Naive B cell (primary cell): Measurements from ENCODE around the gene TBC1D22A. TPM values are rescaled to one million over a fixed set of nuclear protein-coding genes. Genes with fewer than 3 reads are reported as not detected.

Source experiments
- ATAC-seq, 2 donors: fragments of 150-1000 bp; cut with Tn5 transposase; 2 replicates each; pipeline ENCODE4 v1.10.0; 2021; ENCODE audit warnings: low read depth in 2 of 2, mild to moderate bottlenecking in 2 of 2, moderate library complexity in 2 of 2
- DNase-seq: peaks from one replicate; pipeline ENCODE4 v3.0.0; 2022
- H3K27ac Mint-ChIP-seq, 6 donors: one replicate each; pipeline ENCODE4 v1.8.0; 2020 to 2022; ENCODE audit warnings: mild to moderate bottlenecking in 6 of 6, mixed read lengths in 6 of 6, moderate library complexity in 5 of 6, inconsistent platforms in 2 of 6
- H3K27me3 Mint-ChIP-seq, 3 donors: one replicate each; pipeline ENCODE4 v1.8.0; 2021 to 2022; ENCODE audit warnings: mixed read lengths in 3 of 3, mild to moderate bottlenecking in 1 of 3
- H3K36me3 Mint-ChIP-seq, 2 donors: one replicate each; pipeline ENCODE4 v1.8.0; 2020 to 2022; ENCODE audit warnings: mixed read lengths in 2 of 2, inconsistent platforms in 1 of 2, mild to moderate bottlenecking in 1 of 2
- H3K4me1 Mint-ChIP-seq, 3 donors: one replicate each; pipeline ENCODE4 v1.8.0; 2020 to 2022; ENCODE audit warnings: mixed read lengths in 3 of 3, inconsistent platforms in 1 of 3, mild to moderate bottlenecking in 1 of 3, moderate library complexity in 1 of 3
- H3K4me3 Mint-ChIP-seq, 8 donors: one replicate each; pipeline ENCODE4 v1.8.0; 2020 to 2022; ENCODE audit warnings: mild to moderate bottlenecking in 8 of 8, mixed read lengths in 8 of 8, moderate library complexity in 8 of 8, inconsistent platforms in 2 of 8
- H3K9me3 Mint-ChIP-seq, 7 donors: one replicate each; pipeline ENCODE4 v1.8.0; 2020 to 2022; ENCODE audit warnings: mixed read lengths in 7 of 7, mild to moderate bottlenecking in 5 of 7, inconsistent platforms in 2 of 7, moderate library complexity in 1 of 7
- polyA plus RNA-seq, 6 donors: library from polyadenylated mRNA; unstranded; fragments of 300-500 nt; fragmentation: Illumina TruSeq; gene quantifications; one replicate each; pipeline ENCODE4 v1.2.3, GENCODE V29; 2021; ENCODE audit warnings: low read depth in 6 of 6

Gene TBC1D22A
- polyA plus RNA-seq, 6 donors from 2014 or later: 47.2 to 74.5 (median 62.6) TPM

DNA sequence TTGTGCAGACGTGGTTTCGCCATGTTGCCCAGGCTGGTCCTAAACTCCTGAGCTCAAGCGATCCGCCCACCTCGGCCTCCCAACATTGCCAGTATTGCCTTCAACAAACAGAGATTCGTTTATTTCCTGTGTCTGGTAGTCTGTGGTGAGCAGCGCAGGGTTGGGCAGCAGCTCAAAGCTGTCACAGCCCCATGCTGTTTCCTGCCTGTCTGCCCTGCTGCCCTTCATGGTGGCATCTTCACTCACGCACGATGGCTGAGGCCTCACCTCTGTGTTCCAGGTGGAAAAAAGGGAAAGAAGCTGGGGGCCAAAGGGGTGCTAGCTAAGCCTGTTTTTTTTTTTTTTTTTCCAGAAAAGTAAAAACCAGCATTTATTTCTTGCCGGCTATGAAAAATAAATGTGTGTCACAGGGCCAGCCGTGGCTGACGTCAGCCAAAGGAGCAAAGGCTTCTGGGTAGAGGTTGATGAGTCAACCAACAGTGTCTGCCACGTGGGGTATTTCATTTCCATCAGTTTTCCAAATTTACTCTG is 28.8 kb downstream of the TBC1D22A start:
- peak; percentile 96 to 98 for ATAC-seq
- peaks cover 41 to 59% (median 51%) of the 10 kb centered on the region in 3 donors for H3K4me1 Mint-ChIP-seq
- H3K36me3 Mint-ChIP-seq: no peaks in the 10 kb centered on the region
- no peaks in the 10 kb centered on the region for H3K9me3 Mint-ChIP-seq
- no peaks in the 10 kb centered on the region for H3K27me3 Mint-ChIP-seq
- peak overlapping the region; percentile 92 to 98 (median 97) for H3K27ac Mint-ChIP-seq
- DNase-seq: peak; percentile 69
- H3K4me3 Mint-ChIP-seq: peak overlapping the region; percentile 50 to 87 (median 77)

DNA sequence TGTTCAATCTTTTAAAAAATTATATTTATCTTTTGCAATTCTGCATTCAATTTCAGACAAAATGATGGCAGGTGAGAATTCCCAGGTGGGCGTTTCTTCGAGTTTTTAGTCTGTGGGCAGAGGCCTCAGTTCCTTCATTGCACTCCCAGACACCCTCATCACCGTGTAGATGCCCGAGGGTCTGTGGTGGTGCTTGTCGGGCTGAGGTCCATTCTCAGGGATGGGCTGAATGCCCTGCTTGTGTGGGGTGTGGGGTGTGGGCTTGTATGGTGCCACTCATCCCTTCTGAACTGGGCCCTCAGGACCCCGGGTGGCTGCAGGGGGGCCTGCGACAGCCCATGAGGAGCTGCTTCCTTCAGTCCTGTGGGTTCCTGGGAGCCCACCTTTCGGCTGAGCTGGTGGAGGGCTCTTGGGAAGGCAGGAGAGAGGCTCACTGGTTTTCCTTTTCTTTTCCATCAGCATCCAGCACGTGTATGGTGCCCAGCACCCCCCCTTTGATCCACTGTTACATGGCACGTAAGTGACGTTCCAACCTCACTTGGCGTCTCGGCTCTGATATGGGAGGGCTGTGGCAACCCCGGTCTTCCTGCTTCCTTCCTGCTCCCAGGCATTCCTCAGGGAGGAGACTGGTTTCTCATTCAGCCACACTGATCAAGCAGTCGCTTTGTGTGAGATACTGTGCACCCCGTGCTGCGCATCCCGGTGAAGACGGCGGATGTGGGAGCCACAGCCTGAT is 29.8 kb downstream of the TBC1D22A start:
- peak overlapping the region in 2 of 8 donors; percentile 10 to 69 for H3K4me3 Mint-ChIP-seq
- DNase-seq: no peak
- H3K4me1 Mint-ChIP-seq: peaks cover 35 to 57% (median 44%) of the 10 kb centered on the region in 3 donors
- peak overlapping the region in 5 of 6 donors; percentile 92 to 98 (median 97) for H3K27ac Mint-ChIP-seq
- H3K27me3 Mint-ChIP-seq: no peaks in the 10 kb centered on the region
- H3K9me3 Mint-ChIP-seq: no peaks in the 10 kb centered on the region
- no peak for ATAC-seq
- H3K36me3 Mint-ChIP-seq: no peaks in the 10 kb centered on the region

DNA sequence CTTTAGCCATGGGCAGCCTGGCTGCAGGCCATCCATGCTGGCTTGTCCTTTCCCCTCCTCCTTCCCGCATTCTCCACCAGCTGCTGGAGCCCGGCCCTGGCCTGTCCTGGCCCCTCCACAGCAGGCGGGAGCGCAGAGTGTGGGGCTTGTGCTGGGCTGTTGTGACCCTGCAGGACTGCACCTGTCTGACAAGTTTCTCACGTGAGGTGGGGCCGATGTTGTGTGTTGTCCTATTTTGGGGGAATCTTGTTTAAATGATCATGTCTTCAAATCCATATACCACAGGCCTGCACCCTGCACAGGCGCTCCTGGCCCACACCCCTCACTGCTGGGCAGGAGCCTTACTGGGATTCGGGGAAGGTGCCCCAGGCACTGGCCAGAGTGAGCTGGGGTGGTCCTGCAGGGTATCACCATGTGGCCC is 30.4 kb downstream of the TBC1D22A start:
- Mint-ChIP-seq H3K4me1 (peaks cover 30 to 51% (median 39%) of the 10 kb centered on the region in 3 donors), H3K4me3 (no peak overlapping the region), H3K27me3 (no peaks in the 10 kb centered on the region), H3K36me3 (no peaks in the 10 kb centered on the region), H3K9me3 (no peaks in the 10 kb centered on the region), H3K27ac (peak overlapping the region in 2 of 6 donors; percentile 11 to 92)
- no peak for DNase-seq
- no peak for ATAC-seq

DNA sequence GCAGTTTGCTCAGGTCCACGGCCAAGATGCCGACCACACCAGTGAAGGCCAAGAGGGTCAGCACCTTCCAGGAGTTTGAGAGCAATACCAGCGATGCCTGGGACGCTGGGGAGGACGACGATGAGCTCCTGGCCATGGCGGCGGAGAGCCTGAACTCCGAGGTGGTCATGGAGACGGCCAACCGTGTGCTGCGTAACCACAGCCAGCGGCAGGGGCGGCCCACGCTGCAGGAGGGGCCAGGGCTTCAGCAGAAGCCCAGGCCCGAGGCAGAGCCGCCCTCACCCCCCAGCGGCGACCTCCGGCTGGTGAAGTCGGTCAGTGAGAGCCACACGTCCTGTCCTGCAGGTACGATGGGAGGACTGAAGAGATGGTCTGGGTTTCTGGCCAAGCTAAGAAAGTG is 31.0 kb downstream of the TBC1D22A start:
- Mint-ChIP-seq H3K36me3 (peaks cover 2 to 4% of the 10 kb centered on the region in 2 donors), H3K4me1 (peaks cover 32 to 49% (median 39%) of the 10 kb centered on the region in 3 donors)

DNA sequence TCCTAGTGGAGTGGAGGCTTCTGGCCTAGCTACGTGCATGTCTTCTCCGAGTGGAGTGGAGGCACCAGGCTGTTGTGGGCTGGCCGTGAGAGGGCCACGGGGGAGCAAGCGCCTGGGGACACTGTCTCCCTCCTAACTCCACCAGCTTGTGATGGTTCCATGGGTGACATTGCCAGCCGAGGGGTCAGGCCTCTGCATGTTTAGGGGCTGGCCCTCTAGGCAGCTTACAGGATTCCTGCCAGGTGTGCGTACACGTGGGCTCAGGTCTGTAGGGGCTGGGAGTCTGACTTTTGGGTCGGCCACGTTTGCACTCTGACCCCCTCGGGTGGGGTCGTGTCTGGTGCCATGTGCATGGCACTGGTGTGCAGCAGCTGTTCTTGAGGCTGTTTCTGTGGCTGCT is 31.6 kb downstream of the TBC1D22A start:
- Mint-ChIP-seq H3K36me3 (peaks cover 7 to 10% of the 10 kb centered on the region in 2 donors), H3K4me1 (peaks cover 33 to 49% (median 39%) of the 10 kb centered on the region in 3 donors), H3K9me3 (no peaks in the 10 kb centered on the region), H3K27ac (peak overlapping the region in 1 of 6 donors; percentile 45), H3K4me3 (no peak overlapping the region), H3K27me3 (no peaks in the 10 kb centered on the region)
- DNase-seq (no peak), ATAC-seq (no peak)

More for the DNA sequence above, 31.0 kb downstream of the TBC1D22A start:
- DNase-seq (no peak), ATAC-seq (no peak)
- H3K9me3 Mint-ChIP-seq: no peaks in the 10 kb centered on the region
- H3K4me3 Mint-ChIP-seq: no peak overlapping the region
- H3K27me3 Mint-ChIP-seq: no peaks in the 10 kb centered on the region
- H3K27ac Mint-ChIP-seq: peak overlapping the region in 1 of 6 donors; percentile 92

GRCh38 chr22:46794491-46794890 is 32.0 kb downstream of the TBC1D22A start:
- H3K36me3 Mint-ChIP-seq: peaks cover 11 to 14% of the 10 kb centered on the region in 2 donors
- H3K27me3 Mint-ChIP-seq: no peaks in the 10 kb centered on the region
- DNase-seq (no peak), ATAC-seq (no peak)
- no peak overlapping the region for H3K4me3 Mint-ChIP-seq
- peaks cover 32 to 49% (median 43%) of the 10 kb centered on the region in 3 donors for H3K4me1 Mint-ChIP-seq
- H3K27ac Mint-ChIP-seq: peak overlapping the region in 1 of 6 donors; percentile 45
- no peaks in the 10 kb centered on the region for H3K9me3 Mint-ChIP-seq

DNA sequence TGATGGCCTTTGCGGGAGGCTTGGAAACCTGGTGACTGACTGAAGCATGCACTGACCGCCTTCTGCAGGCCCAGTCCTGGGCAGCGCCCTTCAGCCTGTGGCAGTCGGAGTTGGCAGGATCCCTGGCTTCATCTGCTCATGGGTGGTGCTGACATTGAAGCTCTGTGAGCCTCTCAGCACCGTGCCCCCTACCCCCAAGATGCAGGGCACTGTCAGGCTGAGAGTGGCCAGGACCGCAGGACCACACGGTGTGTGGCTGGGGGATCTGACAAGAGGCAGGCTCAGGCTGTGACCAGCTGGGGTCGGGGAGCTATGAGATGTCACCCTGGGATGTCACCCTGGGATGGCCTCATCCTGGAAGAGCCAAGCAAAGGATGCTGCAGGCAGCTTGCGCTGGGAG is 32.7 kb downstream of the TBC1D22A start:
- Mint-ChIP-seq H3K9me3 (no peaks in the 10 kb centered on the region), H3K27me3 (no peaks in the 10 kb centered on the region), H3K36me3 (peaks cover 12 to 21% of the 10 kb centered on the region in 2 donors), H3K4me1 (peaks cover 32 to 45% (median 45%) of the 10 kb centered on the region in 3 donors), H3K4me3 (no peak overlapping the region), H3K27ac (peak overlapping the region in 1 of 6 donors; percentile 24)
- ATAC-seq (no peak), DNase-seq (no peak)

- no peak overlapping the region for H3K27ac Mint-ChIP-seq
- peaks cover 16 to 29% of the 10 kb centered on the region in 2 donors for H3K36me3 Mint-ChIP-seq
- H3K4me1 Mint-ChIP-seq: peaks cover 29 to 41% (median 40%) of the 10 kb centered on the region in 3 donors
- ATAC-seq (no peak), DNase-seq (no peak)
- no peaks in the 10 kb centered on the region for H3K9me3 Mint-ChIP-seq
- no peak overlapping the region for H3K4me3 Mint-ChIP-seq
- no peaks in the 10 kb centered on the region for H3K27me3 Mint-ChIP-seq
Observed at GRCh38 chr22:46795845-46796565, 33.6 kb downstream of the TBC1D22A start.

DNA sequence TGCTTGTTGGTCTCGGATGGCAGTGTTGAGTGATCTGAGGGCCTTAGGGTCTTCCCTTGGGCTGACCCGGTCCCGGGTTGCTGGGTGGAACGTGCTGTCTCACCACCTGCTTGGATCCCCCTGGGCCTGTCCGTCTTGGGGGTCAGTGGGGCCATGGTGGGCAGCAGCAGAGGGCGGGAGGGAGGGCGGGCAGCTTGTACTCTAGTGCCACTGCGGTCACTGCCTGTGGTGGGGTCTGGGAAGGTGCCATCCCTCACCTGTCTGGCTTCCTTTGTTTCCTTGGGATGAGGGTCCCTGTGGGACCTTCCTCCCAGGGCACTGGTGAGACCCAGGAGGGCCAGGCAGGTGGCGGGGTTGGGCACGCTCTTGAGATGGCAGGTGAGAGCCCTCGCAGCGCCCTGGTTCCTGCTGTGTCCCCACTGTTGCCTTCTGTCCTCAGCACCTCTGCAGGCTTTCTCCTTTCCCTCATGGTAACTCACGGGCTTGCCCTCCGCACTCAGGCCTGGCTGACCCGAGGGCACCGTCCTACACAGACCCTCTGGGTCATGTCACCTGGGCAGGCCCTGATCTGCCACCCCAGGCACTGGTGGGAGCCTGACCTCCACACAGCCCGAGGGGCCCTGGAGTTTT is 34.2 kb downstream of the TBC1D22A start:
- H3K9me3 Mint-ChIP-seq: no peaks in the 10 kb centered on the region
- H3K27ac Mint-ChIP-seq: peak overlapping the region in 2 of 6 donors; percentile 30 to 44

GRCh38 chr22:46797355-46797754 is 34.9 kb downstream of the TBC1D22A start:
- Mint-ChIP-seq H3K9me3 (no peaks in the 10 kb centered on the region), H3K36me3 (peaks cover 17 to 31% of the 10 kb centered on the region in 2 donors), H3K27me3 (no peaks in the 10 kb centered on the region), H3K4me1 (peaks cover 29 to 39% (median 36%) of the 10 kb centered on the region in 3 donors), H3K4me3 (no peak overlapping the region), H3K27ac (peak overlapping the region in 3 of 6 donors; percentile 30 to 42 (median 34))
- DNase-seq: no peak
- ATAC-seq: no peak

More for the DNA sequence above, 34.2 kb downstream of the TBC1D22A start:
- ATAC-seq: no peak
- H3K4me1 Mint-ChIP-seq: peaks cover 25 to 38% (median 36%) of the 10 kb centered on the region in 3 donors
- H3K36me3 Mint-ChIP-seq: peaks cover 17 to 31% of the 10 kb centered on the region in 2 donors
- H3K27me3 Mint-ChIP-seq: no peaks in the 10 kb centered on the region
- no peak overlapping the region for H3K4me3 Mint-ChIP-seq
- DNase-seq: no peak

DNA sequence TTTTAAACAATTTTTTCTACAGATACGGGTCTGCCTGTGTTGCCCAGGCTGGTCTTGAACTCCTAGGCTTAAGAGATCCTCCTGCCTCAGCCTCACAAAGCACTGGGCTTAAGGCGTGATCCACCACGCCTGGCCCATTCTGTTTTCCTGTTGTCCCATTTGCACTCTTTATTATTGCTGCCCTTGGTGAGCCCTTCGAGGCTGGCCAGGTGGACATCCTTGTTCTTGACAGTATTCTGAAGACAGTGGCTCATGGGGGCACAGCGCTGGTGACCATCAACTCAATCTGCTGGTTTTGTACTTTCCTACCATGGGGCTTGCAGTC is 35.6 kb downstream of the TBC1D22A start:
- peaks cover 31 to 42% (median 39%) of the 10 kb centered on the region in 3 donors for H3K4me1 Mint-ChIP-seq
- H3K9me3 Mint-ChIP-seq: no peaks in the 10 kb centered on the region
- DNase-seq (no peak), ATAC-seq (no peak)
- H3K36me3 Mint-ChIP-seq: peaks cover 17 to 31% of the 10 kb centered on the region in 2 donors
- H3K27me3 Mint-ChIP-seq: no peaks in the 10 kb centered on the region
- peak overlapping the region in 2 of 6 donors; percentile 42 to 80 for H3K27ac Mint-ChIP-seq
- no peak overlapping the region for H3K4me3 Mint-ChIP-seq

- Mint-ChIP-seq H3K4me3 (peak overlapping the region in 1 of 8 donors; percentile 5), H3K27me3 (no peaks in the 10 kb centered on the region), H3K36me3 (peaks cover 17 to 31% of the 10 kb centered on the region in 2 donors), H3K4me1 (peaks cover 33 to 48% (median 44%) of the 10 kb centered on the region in 3 donors), H3K27ac (peak overlapping the region; percentile 50 to 86 (median 77)), H3K9me3 (no peaks in the 10 kb centered on the region)
- DNase-seq (peak; percentile 48), ATAC-seq (peak; percentile 72 to 75)
Observed at GRCh38 chr22:46798366-46799350, 36.2 kb downstream of the TBC1D22A start.
